PC-9 (cell line): ENCODE results near the gene HDHD5. TPM values are rescaled to one million over a fixed set of nuclear protein-coding genes. Genes with fewer than 3 reads are reported as not detected.

Experiments
- BruUV-seq: library from RNA; stranded (reverse); fragments of 400-500 nt; replicated peaks from 2 replicates; lab custom pipeline; 2021; lab: Mats Ljungman, UMichigan
- CTCF ChIA-PET: fragments of 300-600 bp; sonication (Branson Sonifier 250); formaldehyde crosslinking; loops from one replicate; lab custom pipeline; 2022; ENCODE audit warnings: antibody characterized with exemption; lab: Charles Lee
- POLR2A ChIA-PET: fragments of 300-600 bp; sonication (Branson Sonifier 250); formaldehyde crosslinking; loops from one replicate; lab custom pipeline; 2022; ENCODE audit warnings: antibody characterized with exemption; ENCODE audit not compliant: unreplicated experiment; lab: Charles Lee
- DNase-seq, 2 experiments: peaks; one replicate each; pipeline versions ENCODE4 v3.0.0 to v3.0.0-alpha.2; 2015 to 2022; ENCODE audit warnings: mixed read lengths in 1 of 2
- H2AFZ ChIP-seq: fragments of 200-600 bp; sonication (generic); 2 replicates; pipeline ENCODE4 v1.8.1; 2017; ENCODE audit warnings: antibody characterized with exemption
- H3F3A ChIP-seq: fragments of 200-600 bp; sonication (generic); 2 replicates; pipeline ENCODE4 v1.8.1; 2017; ENCODE audit warnings: antibody characterized with exemption, mild to moderate bottlenecking, low read depth; ENCODE audit not compliant: insufficient read depth
- H3K27ac ChIP-seq: fragments of 200-600 bp; sonication (generic); 2 replicates; pipeline ENCODE4 v1.6.1; 2016; ENCODE audit warnings: mixed run types
- H3K27me3 ChIP-seq: fragments of 200-600 bp; sonication (generic); 2 replicates; pipeline ENCODE4 v1.6.1; 2016; ENCODE audit warnings: low read depth, mixed run types; ENCODE audit not compliant: insufficient read depth
- H3K36me3 ChIP-seq: fragments of 200-600 bp; sonication (generic); 2 replicates; pipeline ENCODE4 v1.6.1; 2016; ENCODE audit warnings: low read depth, mixed run types
- H3K4me1 ChIP-seq: fragments of 200-600 bp; sonication (generic); replicated peaks from 2 replicates; pipeline ENCODE4 v1.6.1; 2016; ENCODE audit warnings: mixed run types; ENCODE audit not compliant: insufficient read depth
- H3K4me2 ChIP-seq: fragments of 200-600 bp; sonication (generic); 2 replicates; pipeline ENCODE4 v1.6.1; 2017; ENCODE audit warnings: mixed run types
- H3K4me3 ChIP-seq: fragments of 200-600 bp; sonication (generic); 2 replicates; pipeline ENCODE4 v1.6.1; 2016; ENCODE audit warnings: mixed run types
- H3K79me2 ChIP-seq: fragments of 200-600 bp; sonication (generic); 2 replicates; pipeline ENCODE4 v1.6.1; 2017; ENCODE audit warnings: low read depth, mixed run types
- H3K9me2 ChIP-seq: fragments of 200-600 bp; sonication (generic); 2 replicates; pipeline ENCODE4 v1.8.1; 2017; ENCODE audit warnings: mild to moderate bottlenecking; ENCODE audit not compliant: insufficient read depth
- H3K9me3 ChIP-seq: fragments of 200-600 bp; sonication (generic); 2 replicates; pipeline ENCODE4 v1.8.1; 2016; ENCODE audit warnings: low read depth; ENCODE audit not compliant: insufficient read depth
- H4K20me1 ChIP-seq: fragments of 200-600 bp; sonication (generic); 2 replicates; pipeline ENCODE4 v1.8.1; 2017; ENCODE audit not compliant: insufficient read depth
- CTCF ChIP-seq: fragments of 200-600 bp; sonication (generic); conservative IDR thresholded peaks from 2 replicates; pipeline ENCODE4 v1.6.1; 2017; ENCODE audit warnings: mixed run types, antibody characterized with exemption, mild to moderate bottlenecking, moderate library complexity
- EZH2 ChIP-seq: fragments of 200-600 bp; sonication (generic); IDR thresholded peaks from 2 replicates; pipeline ENCODE4 v1.8.0; 2017; ENCODE audit warnings: antibody characterized with exemption, low read depth
- intact Hi-C: fragments of 100-400 bp; cut with micrococcal nuclease; formaldehyde crosslinking; loops from one replicate; pipeline ENCODE4 v1.10.0; 2022; ENCODE audit not compliant: unreplicated experiment
- total RNA-seq: library from RNA; stranded (reverse); gene quantifications from 2 replicates; pipeline ENCODE4 v1.2.3, GENCODE V29; 2021

Gene HDHD5
- total RNA-seq, 1 experiment from 2014 or later = 26.5 TPM

GRCh38 chr22:17107547-17107810 lies 51.6 kb downstream of the HDHD5 start:
- no peak for DNase-seq
- no peak for TF ChIP-seq CTCF
- TF ChIP-seq EZH2 = no peak
- Histone ChIP-seq H3K4me3 (no peak overlapping the region), H3F3A (no peaks in the 10 kb centered on the region), H3K4me2 (no peak overlapping the region), H3K4me1 (no peaks in the 10 kb centered on the region), H3K27me3 (no peaks in the 10 kb centered on the region), H3K9me2 (no peaks in the 10 kb centered on the region), H4K20me1 (no peaks in the 10 kb centered on the region), H3K36me3 (no peaks in the 10 kb centered on the region), H2AFZ (no peak overlapping the region), H3K79me2 (no peaks in the 10 kb centered on the region), H3K27ac (no peak overlapping the region), H3K9me3 (no peaks in the 10 kb centered on the region)
- POLR2A ChIA-PET = no interaction called here
- no TSS peak for BruUV-seq
- CTCF ChIA-PET = no interaction called here
- intact Hi-C loops = no loop called here

GRCh38 chr22:17106785-17107546 lies 52.1 kb downstream of the HDHD5 start:
- CTCF ChIA-PET = no interaction called here

GRCh38 chr22:17106161-17106784 lies 52.8 kb downstream of the HDHD5 start:
- no peak for DNase-seq
- BruUV-seq = no TSS peak
- Histone ChIP-seq H3K79me2 (no peaks in the 10 kb centered on the region), H3F3A (no peaks in the 10 kb centered on the region), H3K4me2 (no peak overlapping the region), H3K4me1 (no peaks in the 10 kb centered on the region), H3K4me3 (no peak overlapping the region), H2AFZ (no peak overlapping the region), H3K27ac (no peak overlapping the region), H3K9me2 (no peaks in the 10 kb centered on the region), H3K36me3 (no peaks in the 10 kb centered on the region), H3K27me3 (no peaks in the 10 kb centered on the region), H3K9me3 (no peaks in the 10 kb centered on the region), H4K20me1 (no peaks in the 10 kb centered on the region)
- ChIA-PET POLR2A (no interaction called here), CTCF (no interaction called here)
- TF ChIP-seq EZH2 (no peak), CTCF (no peak)
- intact Hi-C loops = no loop called here

More at GRCh38 chr22:17106785-17107546, 52.1 kb downstream of the HDHD5 start:
- no peaks in the 10 kb centered on the region for H3K9me2 ChIP-seq
- H3K79me2 ChIP-seq = no peaks in the 10 kb centered on the region
- no TSS peak for BruUV-seq
- no peaks in the 10 kb centered on the region for H3K9me3 ChIP-seq
- no peaks in the 10 kb centered on the region for H3K36me3 ChIP-seq
- no peaks in the 10 kb centered on the region for H3F3A ChIP-seq
- intact Hi-C loops = no loop called here
- no peak for DNase-seq
- POLR2A ChIA-PET = no interaction called here
- H3K4me3 ChIP-seq = no peak overlapping the region
- H4K20me1 ChIP-seq = no peaks in the 10 kb centered on the region
- H2AFZ ChIP-seq = no peak overlapping the region
- no peaks in the 10 kb centered on the region for H3K27me3 ChIP-seq
- H3K4me1 ChIP-seq = no peaks in the 10 kb centered on the region
- TF ChIP-seq EZH2 = no peak
- no peak for TF ChIP-seq CTCF
- no peak overlapping the region for H3K27ac ChIP-seq
- H3K4me2 ChIP-seq = no peak overlapping the region
